Posterior cingulate gyrus (tissue), 11 donors: ENCODE measurements around the gene NPM3.

ENCODE experiments used
- DNase-seq, 10 donors: peaks; one replicate each; pipeline versions ENCODE4 v3.0.0 to v3.0.0-alpha.2; 2020 to 2021; ENCODE audit warnings: mixed read lengths in 3 of 10
- intact Hi-C: fragments of 100-400 bp; cut with DNase I; formaldehyde crosslinking; loops from one replicate; pipeline ENCODE4 v1.15.1; 2023

The NPM3 gene

GRCh38 chr10:101812606-101813005 lies 29.4 kb upstream of the NPM3 start:
- no peak for DNase-seq
- intact Hi-C loops = no loop called here

DNA sequence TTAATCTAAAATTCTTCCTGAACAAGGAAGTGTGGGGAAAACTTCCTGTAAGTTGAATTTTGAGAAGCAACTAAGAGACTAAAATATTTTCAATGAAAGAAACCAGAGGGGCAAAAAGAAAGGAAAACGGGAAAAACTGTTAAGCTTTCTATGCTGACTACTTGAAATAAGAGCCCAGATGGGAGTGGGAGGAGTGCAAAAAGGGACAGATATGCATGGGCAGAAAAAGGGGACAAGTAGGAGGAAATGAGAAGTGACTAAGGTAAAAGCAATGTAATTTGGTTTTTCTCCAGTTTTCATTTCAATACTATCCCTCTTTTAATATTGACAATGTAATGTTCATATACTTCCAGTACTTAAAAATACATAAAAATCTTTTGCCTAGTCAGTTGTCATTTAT lies 23.9 kb upstream of the NPM3 start:
- no peak for DNase-seq
- intact Hi-C loops = no loop called here

DNA sequence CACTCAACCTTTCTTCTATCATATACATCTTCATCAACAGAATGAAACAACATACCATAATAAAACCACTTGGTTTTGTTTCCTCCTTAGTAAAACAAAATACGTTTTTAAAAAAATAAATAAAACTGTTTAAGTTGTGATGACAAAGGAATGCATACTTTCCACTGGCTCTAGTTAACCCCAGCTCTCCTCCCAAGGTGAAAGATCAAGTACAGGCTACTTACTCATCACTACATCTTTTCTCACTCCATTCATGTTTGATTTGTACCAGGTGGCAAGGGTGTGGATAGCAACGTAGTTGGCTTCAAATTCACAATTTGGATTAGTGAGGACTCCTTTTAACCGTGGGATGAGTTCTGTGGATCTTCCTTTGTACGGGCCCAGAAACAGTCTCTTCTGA lies 20.3 kb upstream of the NPM3 start:
- no peak for DNase-seq

DNA sequence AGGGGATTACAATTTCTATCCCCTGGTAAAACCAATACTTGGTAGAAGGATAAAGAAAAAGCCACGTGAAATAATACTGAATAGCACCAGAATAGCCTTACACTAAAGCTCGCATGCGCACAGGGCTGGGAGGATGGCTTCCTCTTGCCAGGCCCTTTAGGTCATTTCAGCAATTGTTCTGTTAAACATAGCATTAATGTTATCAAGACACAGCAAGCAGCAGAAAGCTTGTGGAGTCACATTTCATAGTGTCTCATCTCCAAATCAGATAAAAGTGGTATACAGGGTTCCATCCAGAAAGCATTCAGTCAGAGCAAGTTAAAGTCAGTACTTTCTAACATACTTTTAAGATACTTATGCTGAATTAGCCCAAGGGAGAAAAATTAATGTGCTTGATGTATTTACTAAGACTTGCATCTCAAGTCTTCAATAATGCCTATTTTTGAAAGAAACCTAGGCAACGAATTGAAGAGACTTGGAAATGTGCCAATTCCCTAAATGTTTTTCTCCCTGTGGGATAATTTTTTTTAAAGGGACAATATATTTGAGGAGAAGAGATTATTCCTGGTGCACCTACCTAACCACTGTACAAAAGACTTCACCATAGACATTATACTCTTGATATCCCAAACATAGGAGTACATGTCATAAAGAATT lies 14.3 kb upstream of the NPM3 start:
- intact Hi-C loops = no loop called here

More for the DNA sequence above, 20.3 kb upstream of the NPM3 start:
- intact Hi-C loops = no loop called here

DNA sequence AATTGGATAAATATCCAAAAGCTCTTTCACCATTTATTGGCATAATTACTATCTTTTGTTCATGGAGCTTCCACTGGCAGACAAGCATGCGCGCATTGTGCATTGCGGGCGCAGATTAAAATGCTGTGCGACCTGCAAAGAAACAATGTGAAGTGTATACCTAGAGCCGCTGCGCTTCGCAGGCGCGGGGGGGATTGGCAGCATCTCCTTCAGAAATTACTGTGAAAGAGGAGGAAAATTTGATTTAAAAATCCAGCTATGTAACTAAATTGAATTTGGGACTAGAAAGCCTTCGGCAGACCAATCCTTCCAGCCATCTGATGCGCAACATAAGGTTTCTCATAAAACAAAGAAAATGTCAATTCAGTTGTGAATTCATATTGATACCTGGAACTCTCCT lies 10.3 kb upstream of the NPM3 start:
- intact Hi-C loops = no loop called here
- no peak for DNase-seq

More for the DNA sequence above, 14.3 kb upstream of the NPM3 start:
- DNase-seq = no peak

GRCh38 chr10:101789686-101790085 lies 6.4 kb upstream of the NPM3 start:
- intact Hi-C loops = loop anchor here (10.0 kb wide), 1 partner anchor 575 kb away; no protein-coding TSS in a partner anchor
- DNase-seq = no peak

DNA sequence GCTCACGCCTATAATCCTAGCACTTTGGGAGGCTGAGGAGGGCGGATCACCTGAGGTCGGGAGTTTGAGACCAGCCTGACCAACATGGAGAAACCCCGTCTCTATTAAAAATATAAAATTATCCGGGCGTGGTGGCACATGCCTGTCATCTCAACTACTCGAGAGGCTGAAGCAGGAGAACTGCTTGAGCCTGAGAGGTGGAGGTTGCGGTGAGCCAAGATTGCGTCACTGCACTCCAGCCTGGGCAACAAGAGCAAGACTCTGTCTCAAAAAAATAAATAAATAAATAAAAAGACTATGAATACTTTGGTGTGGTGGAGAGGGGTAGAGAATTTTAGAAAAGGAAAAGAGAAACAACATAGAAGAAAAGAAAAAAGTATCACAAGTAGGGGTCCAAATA lies 6.0 kb upstream of the NPM3 start:
- intact Hi-C loops = loop anchor here (10.0 kb wide), 1 partner anchor 574 kb away; no protein-coding TSS in a partner anchor
- peak in 1 of 10 donors; percentile 52 for DNase-seq

DNA sequence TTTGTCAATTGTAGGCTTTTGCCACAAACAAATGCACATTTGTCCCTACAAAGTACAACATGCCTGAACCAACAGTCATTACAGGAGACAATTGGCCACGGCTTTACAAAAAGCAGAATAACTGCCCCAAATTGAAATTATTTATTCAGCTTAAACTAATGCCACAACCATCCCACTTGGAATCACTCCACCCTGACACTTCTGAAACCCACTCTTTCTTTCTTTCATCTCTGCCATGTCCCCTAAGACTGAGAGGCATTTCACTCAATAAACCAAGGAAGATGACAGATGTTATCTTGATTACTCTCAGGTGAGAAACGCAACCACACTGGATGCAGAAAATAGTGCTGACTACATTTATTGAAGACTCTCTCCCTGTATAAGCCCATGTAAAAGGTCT lies 2.6 kb upstream of the NPM3 start:
- no peak for DNase-seq
- intact Hi-C loops = loop anchor here (10.0 kb wide), 1 partner anchor 571 kb away; no protein-coding TSS in a partner anchor

DNA sequence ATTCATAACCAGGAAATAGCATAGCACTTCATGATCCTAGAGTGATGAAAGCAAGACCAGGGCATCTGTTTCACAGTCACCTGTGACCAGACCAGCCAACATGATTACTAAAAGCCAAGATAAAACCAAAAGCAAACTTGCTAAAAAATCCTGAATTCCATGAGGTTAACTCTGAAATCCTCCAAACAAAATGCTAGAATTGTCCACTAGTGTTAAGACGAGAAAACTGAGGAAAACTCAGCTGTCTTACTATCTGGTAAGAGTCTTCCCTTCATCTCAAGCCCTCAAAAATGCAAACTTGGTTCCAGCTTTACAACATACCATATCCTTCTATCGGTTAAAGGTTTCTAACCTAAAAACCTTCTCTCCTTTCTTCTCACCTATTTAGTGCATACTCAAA lies 1.3 kb upstream of the NPM3 start:
- DNase-seq = no peak
- intact Hi-C loops = loop anchor here (10.0 kb wide), 1 partner anchor 570 kb away; no protein-coding TSS in a partner anchor

- intact Hi-C loops = loop anchor here (10.0 kb wide), 1 partner anchor 569 kb away; no protein-coding TSS in a partner anchor
- peak in 1 of 10 donors; percentile 61 for DNase-seq
These were observed 481 bp upstream of the NPM3 start for GRCh38 chr10:101783736-101784118.

DNA sequence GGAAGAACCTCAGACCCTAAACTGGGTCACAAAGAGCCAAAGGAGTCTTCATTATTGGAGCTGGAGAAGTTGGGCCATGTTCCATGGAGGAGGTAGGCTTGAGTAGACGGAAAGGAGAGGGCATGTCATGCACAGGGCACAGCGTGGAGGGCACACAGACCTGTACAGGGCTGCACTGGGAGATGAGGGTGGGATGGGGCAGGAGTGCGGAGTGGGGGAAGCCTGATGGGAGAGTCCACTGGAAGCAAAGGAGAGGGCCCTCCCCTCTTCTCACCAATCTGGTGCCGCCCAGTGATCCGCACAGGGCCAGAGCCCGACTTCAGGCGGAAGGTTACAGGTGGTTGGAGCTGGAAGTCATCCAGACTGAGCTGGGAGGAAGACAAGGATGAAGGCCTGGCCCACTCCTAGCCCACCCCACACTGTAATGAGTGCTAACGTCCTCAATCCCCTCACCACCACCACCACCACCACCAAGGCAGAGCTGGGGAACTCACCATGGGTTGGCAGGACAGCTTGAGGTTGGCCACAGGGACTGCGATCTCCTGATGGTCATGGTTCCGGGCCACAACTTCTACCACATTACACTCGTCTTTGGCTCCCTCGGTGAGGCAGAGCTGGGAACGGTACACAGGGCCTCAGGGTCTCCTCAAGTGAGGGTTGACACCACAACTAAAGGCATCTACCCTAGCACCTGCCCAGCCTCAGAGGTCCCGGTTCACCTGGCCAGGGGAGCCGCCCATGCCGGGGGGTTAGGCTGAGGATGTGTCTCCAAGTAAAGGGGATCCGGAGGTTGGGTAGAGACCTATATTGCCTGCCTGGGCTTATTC lies 1.0 kb downstream of the NPM3 start:
- peak in 2 of 10 donors; percentile 4 to 67 for DNase-seq

DNA sequence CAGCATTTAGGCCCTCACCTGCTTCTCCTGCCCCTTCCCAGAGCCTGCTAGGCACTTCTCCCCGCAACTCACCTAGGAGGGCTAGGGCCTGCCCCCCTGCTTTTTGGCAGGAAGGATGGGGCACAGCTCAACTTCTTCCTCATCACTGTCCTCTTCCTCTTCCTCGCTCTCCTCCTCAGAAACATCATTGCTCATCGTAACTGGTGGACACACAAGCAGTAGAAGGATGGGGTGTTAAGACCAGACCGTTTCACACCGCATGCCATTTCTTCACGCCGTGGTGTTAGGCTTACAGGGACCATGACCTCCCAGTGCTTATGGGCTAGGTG lies 1.6 kb downstream of the NPM3 start:
- DNase-seq = no peak
- intact Hi-C loops = loop anchor here (1.0 to 10.0 kb wide), 2 partner anchors 179 to 567 kb away; no protein-coding TSS in a partner anchor

More for the DNA sequence above, 1.0 kb downstream of the NPM3 start:
- intact Hi-C loops = loop anchor here (1.0 to 10.0 kb wide), 2 partner anchors 180 to 567 kb away; no protein-coding TSS in a partner anchor

GRCh38 chr10:101780818-101781654 lies 2.2 kb downstream of the NPM3 start:
- intact Hi-C loops = loop anchor here (1.0 to 10.0 kb wide), 2 partner anchors 179 to 566 kb away; no protein-coding TSS in a partner anchor
- DNase-seq = peak; percentile 62 to 95 (median 70)

GRCh38 chr10:101780187-101780817 lies 2.9 kb downstream of the NPM3 start:
- DNase-seq = peak in 1 of 10 donors; percentile 48
- intact Hi-C loops = loop anchor here (10.0 kb wide), 1 partner anchor 566 kb away; no protein-coding TSS in a partner anchor

GRCh38 chr10:101779544-101780186 lies 3.6 kb downstream of the NPM3 start:
- peak; percentile 63 to 97 (median 82) for DNase-seq
- intact Hi-C loops = loop anchor here (10.0 kb wide), 1 partner anchor 565 kb away; no protein-coding TSS in a partner anchor

DNA sequence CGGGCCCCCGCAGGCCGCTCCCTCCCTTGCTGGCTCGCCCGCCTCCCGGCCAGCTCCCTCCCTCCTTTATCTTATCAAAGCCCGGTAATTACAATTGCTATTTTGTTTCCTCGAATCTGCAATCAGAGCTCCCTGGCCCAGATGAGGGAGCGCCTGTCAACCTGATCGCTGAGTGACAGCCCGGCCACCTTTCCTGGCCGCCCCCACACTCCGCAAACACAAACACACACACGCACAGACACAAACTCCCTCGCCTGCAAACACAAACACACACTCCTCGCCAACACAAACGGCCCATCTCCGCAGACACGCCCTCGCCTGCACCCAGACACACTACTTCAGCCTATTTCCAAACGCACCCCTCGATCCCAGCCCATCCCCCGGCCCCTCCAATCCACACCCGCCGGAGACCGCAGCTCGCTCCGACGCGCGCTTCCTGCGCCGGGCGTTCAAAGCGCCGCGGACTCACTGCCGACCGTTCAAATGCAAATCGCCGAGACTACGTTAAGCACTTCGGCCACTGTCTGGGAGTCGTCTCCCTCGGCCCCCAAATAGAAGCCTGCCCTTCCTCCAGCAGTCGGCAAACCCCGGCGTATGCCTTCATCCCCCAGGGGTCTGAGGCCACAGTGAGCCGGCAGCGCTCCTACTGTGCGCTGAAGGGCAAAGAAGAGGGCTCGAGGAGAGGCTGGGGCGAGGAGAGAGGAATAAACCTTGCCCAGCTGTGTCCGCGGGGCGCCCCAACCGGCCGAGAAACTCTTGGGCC lies 4.3 kb downstream of the NPM3 start:
- peak in 1 of 10 donors; percentile 80 for DNase-seq
- intact Hi-C loops = no loop called here

- intact Hi-C loops = no loop called here
- DNase-seq = peak in 2 of 10 donors; percentile 55 to 68
These were observed 5.0 kb downstream of the NPM3 start for GRCh38 chr10:101778151-101778780.

- intact Hi-C loops = no loop called here
- peak in 1 of 10 donors; percentile 56 for DNase-seq
These were observed 5.6 kb downstream of the NPM3 start for GRCh38 chr10:101777619-101778145.
